Measurements from ENCODE around the gene OR10C1. TPM values are rescaled to one million over a fixed set of nuclear protein-coding genes. Genes with fewer than 3 reads are reported as not detected.

OR10C1 gene
- total RNA-seq, 1 donor from 2014 or later = not detected

- Mint-ChIP-seq H3K4me3 (no peak overlapping the region), H3K4me1 (no peaks in the 10 kb centered on the region), H3K36me3 (no peaks in the 10 kb centered on the region), H3K27me3 (ENCODE audit: low read depth) (peaks cover 8% of the 10 kb centered on the region), H3K9me3 (peaks cover 11% of the 10 kb centered on the region), H3K27ac (no peak overlapping the region)
- DNase-seq (ENCODE audit: low spot score in 2 of 2, unreplicated experiment in 2 of 2) = no peak
- TF ChIP-seq CTCF (IDR thresholded peaks at IDR 0.05; ENCODE audit: unreplicated experiment) = no peak
Measured at GRCh38 chr6:29479560-29479959, 40.5 kb downstream of the OR10C1 start.

GRCh38 chr6:29483186-29483585, 44.1 kb downstream of the OR10C1 start:
- no peak overlapping the region for H3K4me3 Mint-ChIP-seq
- H3K4me1 Mint-ChIP-seq = no peaks in the 10 kb centered on the region
- H3K36me3 Mint-ChIP-seq = no peaks in the 10 kb centered on the region
- H3K9me3 Mint-ChIP-seq = peaks cover 11% of the 10 kb centered on the region
- TF ChIP-seq CTCF (IDR thresholded peaks at IDR 0.05; ENCODE audit: unreplicated experiment) = no peak
- no peak for DNase-seq (ENCODE audit: low spot score in 2 of 2, unreplicated experiment in 2 of 2)
- H3K27me3 Mint-ChIP-seq (ENCODE audit: low read depth) = peaks cover 12% of the 10 kb centered on the region
- H3K27ac Mint-ChIP-seq = no peak overlapping the region

GRCh38 chr6:29483735-29484134, 44.6 kb downstream of the OR10C1 start:
- no peaks in the 10 kb centered on the region for H3K4me1 Mint-ChIP-seq
- peaks cover 12% of the 10 kb centered on the region for H3K27me3 Mint-ChIP-seq (ENCODE audit: low read depth)
- no peak overlapping the region for H3K27ac Mint-ChIP-seq
- no peak for TF ChIP-seq CTCF (IDR thresholded peaks at IDR 0.05; ENCODE audit: unreplicated experiment)
- no peak overlapping the region for H3K4me3 Mint-ChIP-seq
- H3K36me3 Mint-ChIP-seq = no peaks in the 10 kb centered on the region
- H3K9me3 Mint-ChIP-seq = peaks cover 11% of the 10 kb centered on the region
- no peak for DNase-seq (ENCODE audit: low spot score in 2 of 2, unreplicated experiment in 2 of 2)

- Mint-ChIP-seq H3K9me3 (peaks cover 11% of the 10 kb centered on the region), H3K4me1 (no peaks in the 10 kb centered on the region), H3K36me3 (no peaks in the 10 kb centered on the region), H3K27me3 (ENCODE audit: low read depth) (peaks cover 12% of the 10 kb centered on the region), H3K4me3 (no peak overlapping the region), H3K27ac (no peak overlapping the region)
- DNase-seq (ENCODE audit: low spot score in 2 of 2, unreplicated experiment in 2 of 2) = no peak
- no peak for TF ChIP-seq CTCF (IDR thresholded peaks at IDR 0.05; ENCODE audit: unreplicated experiment)
Measured at GRCh38 chr6:29486577-29486976, 47.5 kb downstream of the OR10C1 start.

- TF ChIP-seq CTCF (IDR thresholded peaks at IDR 0.05; ENCODE audit: unreplicated experiment) = no peak
- Mint-ChIP-seq H3K4me1 (no peaks in the 10 kb centered on the region), H3K36me3 (no peaks in the 10 kb centered on the region), H3K9me3 (peaks cover 6% of the 10 kb centered on the region), H3K27me3 (ENCODE audit: low read depth) (peaks cover 12% of the 10 kb centered on the region), H3K27ac (no peak overlapping the region), H3K4me3 (no peak overlapping the region)
- DNase-seq (ENCODE audit: low spot score in 2 of 2, unreplicated experiment in 2 of 2) = no peak
Measured at GRCh38 chr6:29487131-29487530, 48.0 kb downstream of the OR10C1 start.

- TF ChIP-seq CTCF (IDR thresholded peaks at IDR 0.05; ENCODE audit: unreplicated experiment) = no peak
- H3K36me3 Mint-ChIP-seq = no peaks in the 10 kb centered on the region
- H3K27me3 Mint-ChIP-seq (ENCODE audit: low read depth) = peaks cover 12% of the 10 kb centered on the region
- no peak for DNase-seq (ENCODE audit: low spot score in 2 of 2, unreplicated experiment in 2 of 2)
- H3K27ac Mint-ChIP-seq = no peak within 1 kb of the TSS
- peaks cover 1% of the 10 kb centered on the region for H3K9me3 Mint-ChIP-seq
- H3K4me1 Mint-ChIP-seq = no peaks in the 10 kb centered on the region
- H3K4me3 Mint-ChIP-seq = no peak within 1 kb of the TSS
Measured at GRCh38 chr6:29487660-29488059, 48.6 kb downstream of the OR10C1 start, which contains the start of gene MAS1L. TSS of gene MAS1L (minus strand) at chr6:29487956. CDS start at chr6:29487902, 54 bp downstream.
